Ureter (tissue), 1 donor: ENCODE measurements around the gene FMN1. TPM values are rescaled to one million over a fixed set of nuclear protein-coding genes. Genes with fewer than 3 reads are reported as not detected.
A peak's percentile ranks its signal among the peaks of the same experiment; 100 is the strongest.

Experiments used
- DNase-seq: peaks from one replicate; pipeline ENCODE4 v3.0.0-alpha.2; 2020; ENCODE audit warnings: low spot score
- total RNA-seq: library from RNA; stranded (reverse); gene quantifications from one replicate; pipeline ENCODE4 v1.2.4, GENCODE V29; 2023
- donor health status: DM: yes; HTN: yes; CAD: no.

The FMN1 gene
- total RNA-seq, 1 donor from 2014 or later, result 16.1 TPM

- DNase-seq, result no peak
These were observed 40.0 kb downstream of the FMN1 start for GRCh38 chr15:33154351-33155166.

- DNase-seq, result no peak
These were observed 41.0 kb downstream of the FMN1 start for GRCh38 chr15:33153548-33153947.

- DNase-seq, result no peak
These were observed 41.9 kb downstream of the FMN1 start for GRCh38 chr15:33152502-33153109.

GRCh38 chr15:33150971-33151370 is 43.5 kb downstream of the FMN1 start:
- DNase-seq, result no peak

GRCh38 chr15:33150431-33150941 is 44.0 kb downstream of the FMN1 start:
- no peak for DNase-seq

GRCh38 chr15:33149919-33150318 is 44.6 kb downstream of the FMN1 start:
- no peak for DNase-seq

- no peak for DNase-seq
These were observed 46.3 kb downstream of the FMN1 start for GRCh38 chr15:33148129-33148751.

- DNase-seq, result no peak
These were observed 48.5 kb downstream of the FMN1 start for GRCh38 chr15:33146051-33146450.

GRCh38 chr15:33145447-33145846 is 49.1 kb downstream of the FMN1 start:
- DNase-seq, result no peak

GRCh38 chr15:33142708-33143107 is 51.8 kb downstream of the FMN1 start:
- DNase-seq, result no peak

GRCh38 chr15:33138000-33138399 is 56.5 kb downstream of the FMN1 start:
- no peak for DNase-seq

GRCh38 chr15:33137101-33137500 is 57.4 kb downstream of the FMN1 start:
- DNase-seq, result no peak

GRCh38 chr15:33136353-33136752 is 58.2 kb downstream of the FMN1 start:
- no peak for DNase-seq

- no peak for DNase-seq
These were observed 59.1 kb downstream of the FMN1 start for GRCh38 chr15:33135355-33135781.

- DNase-seq, result no peak
These were observed 61.7 kb downstream of the FMN1 start for GRCh38 chr15:33132722-33133345.

GRCh38 chr15:33132233-33132580 is 62.3 kb downstream of the FMN1 start:
- DNase-seq, result no peak

GRCh38 chr15:33131552-33132232 is 62.8 kb downstream of the FMN1 start:
- DNase-seq, result no peak

GRCh38 chr15:33126559-33127290 is 67.8 kb downstream of the FMN1 start:
- peak; percentile 71 for DNase-seq

GRCh38 chr15:33125894-33126537 is 68.5 kb downstream of the FMN1 start:
- DNase-seq, result no peak

GRCh38 chr15:33124811-33125210 is 69.7 kb downstream of the FMN1 start:
- DNase-seq, result no peak

- no peak for DNase-seq
These were observed 70.2 kb downstream of the FMN1 start for GRCh38 chr15:33124279-33124678.
